Left renal pelvis (tissue), 4 donors: Measurements from ENCODE around the gene POGK. TPM values are rescaled to one million over a fixed set of nuclear protein-coding genes. Genes with fewer than 3 reads are reported as not detected.
"Not testable (repeated sequence)": the region's sequence is repeated elsewhere in the genome, so short reads cannot be mapped to it uniquely, and the experiment has no call there.

Source experiments
- DNase-seq, 4 donors: peaks; one replicate each; pipeline ENCODE4 v3.0.0-alpha.2; 2013; ENCODE audit warnings: low read depth in 4 of 4, low spot score in 3 of 4
- polyA plus RNA-seq, 4 donors: library from polyadenylated mRNA; unstranded; fragments of 120-200 nt; gene quantifications; one replicate each; pipeline ENCODE4 v1.2.1, GENCODE V29; 2013; ENCODE audit not compliant: insufficient read length in 4 of 4

POGK gene
- polyA plus RNA-seq, 4 donors: 27.3 to 45.2 (median 43.1) TPM

- DNase-seq: no peak
Observed at GRCh38 chr1:166855558-166855957, 16.3 kb downstream of the POGK start.

GRCh38 chr1:166857995-166858394 lies 18.7 kb downstream of the POGK start:
- no peak for DNase-seq

- DNase-seq: no peak
Observed at GRCh38 chr1:166858726-166859419, 19.6 kb downstream of the POGK start.

GRCh38 chr1:166859597-166859996 lies 20.3 kb downstream of the POGK start:
- no peak for DNase-seq

GRCh38 chr1:166865926-166866325 lies 26.7 kb downstream of the POGK start:
- no peak for DNase-seq

GRCh38 chr1:166868639-166869038 lies 29.4 kb downstream of the POGK start:
- DNase-seq: no peak

- no peak for DNase-seq
Observed at GRCh38 chr1:166869318-166870099, 30.2 kb downstream of the POGK start.

GRCh38 chr1:166870584-166870983 lies 31.3 kb downstream of the POGK start:
- DNase-seq: no peak

- DNase-seq: no peak
Observed at GRCh38 chr1:166874464-166874863, 35.2 kb downstream of the POGK start.

GRCh38 chr1:166875302-166875733 lies 36.0 kb downstream of the POGK start:
- no peak for DNase-seq

GRCh38 chr1:166875734-166876539 lies 36.7 kb downstream of the POGK start, which contains the start of gene TADA1:
TSS of gene TADA1 (minus strand) at chr1:166876264. CDS start at chr1:166876233, 31 bp downstream.
- DNase-seq: peak; percentile 92 to 96 (median 96)

GRCh38 chr1:166876540-166876838 lies 37.2 kb downstream of the POGK start:
- DNase-seq: no peak

GRCh38 chr1:166878173-166878917 lies 39.1 kb downstream of the POGK start:
- not testable (repeated sequence) for DNase-seq

GRCh38 chr1:166882893-166883292 lies 43.6 kb downstream of the POGK start:
- no peak for DNase-seq

- peak in 2 of 4 donors; percentile 27 to 30 for DNase-seq
Observed at GRCh38 chr1:166884040-166884642, 44.9 kb downstream of the POGK start.

- no peak for DNase-seq
Observed at GRCh38 chr1:166884971-166885370, 45.7 kb downstream of the POGK start.

GRCh38 chr1:166888373-166889111 lies 49.3 kb downstream of the POGK start:
- no peak for DNase-seq

- no peak for DNase-seq
Observed at GRCh38 chr1:166889776-166890175, 50.5 kb downstream of the POGK start.

GRCh38 chr1:166895766-166896165 lies 56.5 kb downstream of the POGK start:
- no peak for DNase-seq
